ENCODE results near the gene TBCD. TPM values are rescaled to one million over a fixed set of nuclear protein-coding genes. Genes with fewer than 3 reads are reported as not detected.

Gene TBCD
- total RNA-seq, 1 experiment from 2014 or later, result 129 TPM

- no peak overlapping the region for H3K14ac ChIP-seq (ENCODE audit: insufficient read depth, low read length)
- Mint-ChIP-seq H3K4me3 (no peak overlapping the region), H3K4me1 (no peaks in the 10 kb centered on the region), H3K36me3 (ENCODE audit: insufficient read depth in 1 of 3, low read depth in 3 of 3) (peaks cover 43 to 60% (median 53%) of the 10 kb centered on the region in 3 experiments), H3K9me3 (peaks cover 37 to 49% of the 10 kb centered on the region in 2 experiments), H3K27ac (no peak overlapping the region), H3K27me3 (ENCODE audit: low read depth) (peaks cover 12% of the 10 kb centered on the region)
- no peak overlapping the region for H3K4me2 ChIP-seq (ENCODE audit: insufficient read depth, insufficient read length, low read length)
- H4K5ac ChIP-seq (ENCODE audit: insufficient read length, low read depth, low read length), result no peak overlapping the region
- H2BK15ac ChIP-seq (ENCODE audit: low read depth, low read length), result no peak overlapping the region
- no peak overlapping the region for H3K9ac ChIP-seq (ENCODE audit: extremely low read depth, insufficient read length, low read length)
- no peak overlapping the region for H4K91ac ChIP-seq (ENCODE audit: insufficient read length, low read depth, low read length)
- no peak overlapping the region for H3K56ac ChIP-seq (ENCODE audit: insufficient read length, low read depth, low read length)
- no peak overlapping the region for H3K23ac ChIP-seq (ENCODE audit: insufficient read length, low read depth, low read length)
- H4K8ac ChIP-seq (replicated peaks; ENCODE audit: insufficient read length, low read depth, low read length), result no peak overlapping the region
- H2BK120ac ChIP-seq (ENCODE audit: low read depth, low read length, poor library complexity, severe bottlenecking), result no peak overlapping the region
- no peak overlapping the region for H2BK5ac ChIP-seq (ENCODE audit: insufficient read length, low read length)
- H3K4me1 ChIP-seq (ENCODE audit: insufficient read depth, low read length), result no peaks in the 10 kb centered on the region
- no peaks in the 10 kb centered on the region for H3K79me1 ChIP-seq (ENCODE audit: insufficient read depth, low read depth, low read length, poor library complexity, severe bottlenecking)
- no peaks in the 10 kb centered on the region for H3K23me2 ChIP-seq (ENCODE audit: insufficient read length, low read depth, low read length, poor library complexity, severe bottlenecking)
- H2AFZ ChIP-seq (ENCODE audit: low read length), result no peak overlapping the region
- WGBS (ENCODE audit: extremely low coverage, insufficient read length, low lambda C conversion rate), result no CpG with 5 or more reads among the region's 8 CpGs
- H3K79me2 ChIP-seq (ENCODE audit: insufficient read depth, low read length), result no peaks in the 10 kb centered on the region
- no peaks in the 10 kb centered on the region for H3K27me3 ChIP-seq (ENCODE audit: insufficient read depth, low read length)
- no peak overlapping the region for H2AK5ac ChIP-seq (ENCODE audit: insufficient read length, low read length)
- no peak overlapping the region for H3T11ph ChIP-seq (ENCODE audit: low read length)
- H2BK20ac ChIP-seq (ENCODE audit: low read depth, low read length, poor library complexity, severe bottlenecking), result no peak overlapping the region
- H3K27ac ChIP-seq (ENCODE audit: insufficient read length, low read depth, low read length), result no peak overlapping the region
- no peak overlapping the region for H3K4ac ChIP-seq (ENCODE audit: low read depth, low read length)
- peak; percentile 25 for DNase-seq
- no peaks in the 10 kb centered on the region for H4K20me1 ChIP-seq (ENCODE audit: control insufficient read depth, insufficient read depth, insufficient read length)
- no peak overlapping the region for H3K18ac ChIP-seq (ENCODE audit: insufficient read length, low read depth, low read length)
- H2BK12ac ChIP-seq (ENCODE audit: insufficient read length, low read depth, low read length), result no peak overlapping the region
- no peak for TF ChIP-seq CTCF (conservative IDR thresholded peaks at IDR 0.05)
- H3K9me3 ChIP-seq (ENCODE audit: control insufficient read depth, low read depth, low read length), result peaks cover under 1% of the 10 kb centered on the region
Measured at GRCh38 chr17:82957469-82957795, 205.6 kb downstream of the TBCD start.
